Small intestine (tissue), 16 donors: ENCODE measurements around the gene URAD. TPM values are rescaled to one million over a fixed set of nuclear protein-coding genes. Genes with fewer than 3 reads are reported as not detected.
"Not testable (repeated sequence)": the region's sequence is repeated elsewhere in the genome, so short reads cannot be mapped to it uniquely, and the experiment has no call there.

ENCODE experiments used
- DNase-seq, 2 donors: peaks; one replicate each; pipeline versions ENCODE4 v3.0.0 to v3.0.0-alpha.2; 2013
- FAIRE-seq: peaks from 2 replicates; lab custom pipeline; 2012; peaks lifted over from hg19 to GRCh38; lab: Jason Lieb, UNC
- H3K27ac ChIP-seq, 3 donors: one replicate each; pipeline ENCODE4 v1.5.1; 2013; ENCODE audit warnings: low read length in 2 of 3, mild to moderate bottlenecking in 2 of 3, control low read depth in 1 of 3, inconsistent platforms in 1 of 3, low read depth in 1 of 3, moderate library complexity in 1 of 3
- H3K27me3 ChIP-seq, 3 donors: one replicate each; pipeline ENCODE4 v1.6.1; 2013; ENCODE audit warnings: low read length in 3 of 3, inconsistent platforms in 1 of 3; ENCODE audit not compliant: control insufficient read depth in 3 of 3, insufficient read depth in 3 of 3
- H3K36me3 ChIP-seq, 3 donors: one replicate each; pipeline ENCODE4 v1.6.1; 2013; ENCODE audit warnings: low read length in 3 of 3, inconsistent platforms in 1 of 3, low read depth in 1 of 3, mild to moderate bottlenecking in 1 of 3, moderate library complexity in 1 of 3; ENCODE audit not compliant: control insufficient read depth in 3 of 3, insufficient read depth in 2 of 3
- H3K4me1 ChIP-seq, 3 donors: one replicate each; pipeline ENCODE4 v1.6.1; 2013; ENCODE audit warnings: low read length in 2 of 3, inconsistent platforms in 1 of 3, low read depth in 1 of 3, mild to moderate bottlenecking in 1 of 3, moderate library complexity in 1 of 3; ENCODE audit not compliant: control insufficient read depth in 3 of 3, insufficient read depth in 2 of 3
- H3K4me3 ChIP-seq, 3 donors: one replicate each; pipeline ENCODE4 v1.5.1; 2013; ENCODE audit warnings: low read length in 3 of 3, control low read depth in 1 of 3, inconsistent platforms in 1 of 3, low read depth in 1 of 3, mild to moderate bottlenecking in 1 of 3, moderate library complexity in 1 of 3
- H3K9me3 ChIP-seq, 2 donors: one replicate each; pipeline ENCODE4 v1.6.1; 2013; ENCODE audit warnings: low read depth in 1 of 2, low read length in 1 of 2; ENCODE audit not compliant: control insufficient read depth in 2 of 2, insufficient read depth in 1 of 2
- WGBS, 3 donors: extraction: QIAGEN DNeasy Blood & Tissue Kit; methylation state at CpG; one replicate each; pipeline ENCODE4 v1.1.7; 2013; 5-methylcytosine and 5-hydroxymethylcytosine counted together
- long read RNA-seq, 10 donors: transcript quantifications; one replicate each; lab custom pipeline, GENCODE V29; 2026
- polyA plus RNA-seq, 4 donors: library from polyadenylated mRNA; stranded (reverse) in 3 of 4; unstranded in 1 of 4; fragments of 200-250 nt in 3 of 4; fragments of 120-200 nt in 1 of 4; gene quantifications; one replicate each; pipeline versions ENCODE4 v1.2.1 to v1.2.3, GENCODE V29; 2013
- donor health status: healthy with polysubstance abuse.
- donor health status: control.
- donor health status: control.
- donor health status: Bipolar disorder and iron deficiency.
- donor health status: healthy.

Gene URAD
- polyA plus RNA-seq: 10 to 100 TPM; 12.5 to 59.8 (median 34.1) TPM
- long read RNA-seq, donor 1, partial matches to known transcripts: 34 of 94 reads
- long read RNA-seq, donor 1, other reads (novel, unspliced or antisense): 60 of 94 reads
- long read RNA-seq, donor 2, partial matches to known transcripts: 0 of 12 reads
- long read RNA-seq, donor 2, other reads (novel, unspliced or antisense): 12 of 12 reads
- long read RNA-seq, donor 3, partial matches to known transcripts: 12 of 37 reads
- long read RNA-seq, donor 3, other reads (novel, unspliced or antisense): 25 of 37 reads
- long read RNA-seq, donor 4: 0 reads
- long read RNA-seq, donor 5, partial matches to known transcripts: 0 of 6 reads
- long read RNA-seq, donor 5, other reads (novel, unspliced or antisense): 6 of 6 reads
- long read RNA-seq, donor 6, partial matches to known transcripts: 0 of 30 reads
- long read RNA-seq, donor 6, other reads (novel, unspliced or antisense): 30 of 30 reads
- long read RNA-seq, donor 7: 0 reads
- long read RNA-seq, donor 8: 0 reads
- long read RNA-seq, donor 9, partial matches to known transcripts: 5 of 5 reads
- long read RNA-seq, donor 9, other reads (novel, unspliced or antisense): 0 of 5 reads
- long read RNA-seq, donor 10, partial matches to known transcripts: 0 of 21 reads
- long read RNA-seq, donor 10, other reads (novel, unspliced or antisense): 21 of 21 reads

DNA sequence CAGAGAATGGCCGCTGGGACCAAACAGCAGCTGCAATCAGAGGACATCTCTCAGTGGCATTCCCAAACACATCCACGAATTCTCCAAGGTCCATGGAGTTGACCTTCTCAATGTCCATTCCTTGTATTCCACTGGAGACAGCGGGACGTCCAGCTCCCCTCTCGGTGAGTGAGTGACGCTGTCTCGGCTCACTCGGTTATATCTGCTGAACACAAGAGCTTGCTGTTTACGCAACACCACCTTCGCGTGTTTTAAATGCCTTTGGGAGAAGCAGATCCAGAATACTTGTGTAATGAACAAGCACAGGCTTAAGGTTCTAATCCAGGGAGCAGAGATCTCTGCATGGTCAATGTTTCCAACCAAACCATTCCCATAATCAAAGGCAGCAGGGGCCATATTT is at the start of gene URAD:
TSS of gene URAD (minus strand) at position 174 of the 400 bp plus-strand sequence. CDS start at position 118, 56 bp downstream.
- DNase-seq (no peak), FAIRE-seq (no peak)
- WGBS, 3 donors: 81 to 90% (median 84%) methylated on average over 11 of the region's 11 CpGs
- peaks cover 0 to 37% (median 0%) of the 10 kb centered on the region in 3 donors for H3K36me3 ChIP-seq
- H3K4me1 ChIP-seq: no peaks in the 10 kb centered on the region
- H3K27me3 ChIP-seq: peaks cover 0 to 3% (median 0%) of the 10 kb centered on the region in 3 donors
- no peaks in the 10 kb centered on the region for H3K9me3 ChIP-seq
- no peak within 1 kb of the TSS for H3K27ac ChIP-seq
- H3K4me3 ChIP-seq: no peak within 1 kb of the TSS

DNA sequence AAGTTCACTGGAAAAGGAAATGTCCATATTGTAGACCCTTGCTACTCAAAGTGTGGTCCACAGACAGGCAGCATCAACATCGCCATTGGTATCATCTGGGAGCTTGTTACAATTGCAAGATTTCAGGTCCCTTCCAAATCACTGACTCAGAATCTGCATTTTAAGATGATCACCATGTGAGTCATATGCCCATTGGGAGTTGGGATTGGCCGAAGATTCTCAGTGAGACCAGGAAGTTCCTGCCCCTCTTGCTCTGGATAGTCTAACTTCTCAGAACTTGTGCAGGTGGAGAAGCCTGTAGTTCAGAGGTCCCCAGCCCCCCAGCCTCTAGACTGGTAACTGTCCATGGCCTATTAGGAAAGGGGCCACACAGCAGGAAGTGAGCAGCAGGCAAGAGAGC is 48.9 kb upstream of the URAD start:
- Histone ChIP-seq H3K9me3 (no peaks in the 10 kb centered on the region), H3K36me3 (no peaks in the 10 kb centered on the region), H3K27ac (no peak overlapping the region), H3K4me1 (no peaks in the 10 kb centered on the region), H3K27me3 (peaks cover 0 to 5% (median 2%) of the 10 kb centered on the region in 3 donors), H3K4me3 (no peak overlapping the region)
- no peak for FAIRE-seq
- no peak for DNase-seq
- 76 to 79% (median 77%) methylated on average over 2 of the region's 2 CpGs for WGBS, 3 donors

DNA sequence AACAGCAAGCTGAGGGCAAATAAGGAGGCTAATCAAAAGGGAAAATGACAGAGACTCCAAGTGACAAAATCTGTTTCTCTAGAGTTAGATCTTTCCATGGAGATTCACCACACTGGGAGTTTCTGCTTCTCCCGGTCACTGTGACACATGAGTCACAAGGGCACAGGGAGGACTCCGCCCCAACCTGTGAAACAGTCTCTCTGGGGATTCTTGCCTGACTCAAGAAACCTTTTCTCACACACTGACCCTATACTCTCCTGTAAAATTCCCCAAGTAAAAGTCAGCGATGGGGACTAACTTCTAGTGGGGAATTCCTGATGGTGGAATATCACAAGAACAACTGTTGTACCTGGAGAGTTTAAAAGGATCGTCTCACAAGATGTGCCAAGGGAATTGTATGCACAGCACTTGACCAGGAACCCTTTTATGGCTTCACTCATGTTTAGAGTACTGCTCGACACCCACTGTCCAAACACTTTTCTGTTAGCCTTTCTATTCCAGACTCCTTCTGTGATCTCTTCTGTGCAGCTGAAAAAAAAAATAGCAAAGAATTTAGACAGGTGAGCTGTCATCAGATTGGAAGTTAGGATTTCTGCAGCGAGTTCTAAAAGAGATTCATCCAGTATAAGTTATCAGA is 46.8 kb upstream of the URAD start:
- Histone ChIP-seq H3K9me3 (no peaks in the 10 kb centered on the region), H3K4me3 (no peak overlapping the region), H3K36me3 (no peaks in the 10 kb centered on the region), H3K4me1 (no peaks in the 10 kb centered on the region), H3K27ac (no peak overlapping the region), H3K27me3 (peaks cover 0 to 5% (median 2%) of the 10 kb centered on the region in 3 donors)
- FAIRE-seq: no peak
- DNase-seq: peak; percentile 38 to 55
- 31 to 55% (median 35%) methylated on average over 6 of the region's 6 CpGs for WGBS, 3 donors

GRCh38 chr13:28033894-28034655 is 45.6 kb upstream of the URAD start:
- H3K27me3 ChIP-seq: peaks cover 0 to 5% (median 2%) of the 10 kb centered on the region in 3 donors
- no peaks in the 10 kb centered on the region for H3K9me3 ChIP-seq
- DNase-seq (no peak), FAIRE-seq (no peak)
- no peaks in the 10 kb centered on the region for H3K36me3 ChIP-seq
- no peak overlapping the region for H3K4me3 ChIP-seq
- 85 to 87% (median 86%) methylated on average over 8 of the region's 8 CpGs for WGBS, 3 donors
- no peak overlapping the region for H3K27ac ChIP-seq
- H3K4me1 ChIP-seq: no peaks in the 10 kb centered on the region

DNA sequence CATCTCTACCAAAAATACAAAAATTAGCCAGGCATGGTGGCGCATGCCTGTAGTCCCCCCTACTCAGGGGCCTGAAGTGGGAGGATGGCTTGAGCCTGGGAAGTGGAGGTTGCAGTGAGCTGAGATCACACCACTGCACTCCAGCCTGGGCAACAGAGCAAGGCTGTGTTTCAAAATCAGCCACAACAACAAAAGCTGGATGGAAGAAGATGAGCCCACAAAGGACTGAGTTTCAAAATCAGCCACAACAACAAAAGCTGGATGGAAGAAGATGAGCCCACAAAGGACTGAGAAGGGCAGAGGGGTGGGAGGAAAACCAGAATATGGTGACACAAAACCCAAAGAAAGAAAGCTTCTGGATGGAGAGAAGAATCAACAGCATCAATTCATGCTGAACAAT is 43.9 kb upstream of the URAD start:
- not testable (repeated sequence) for H3K9me3 ChIP-seq, DNase-seq, H3K27ac ChIP-seq, FAIRE-seq, H3K4me3 ChIP-seq, H3K27me3 ChIP-seq, H3K36me3 ChIP-seq, H3K4me1 ChIP-seq
- WGBS, 3 donors: 80 to 97% (median 93%) methylated on average over 1 of the region's 1 CpG

GRCh38 chr13:28031896-28032288 is 43.4 kb upstream of the URAD start:
- H3K36me3 ChIP-seq: no peaks in the 10 kb centered on the region
- H3K9me3 ChIP-seq: no peaks in the 10 kb centered on the region
- no peaks in the 10 kb centered on the region for H3K4me1 ChIP-seq
- H3K27ac ChIP-seq: no peak overlapping the region
- H3K4me3 ChIP-seq: no peak overlapping the region
- peaks cover 0 to 5% (median 0%) of the 10 kb centered on the region in 3 donors for H3K27me3 ChIP-seq
- DNase-seq: no peak
- no peak for FAIRE-seq
- 78 to 86% (median 78%) methylated on average over 5 of the region's 5 CpGs for WGBS, 3 donors

DNA sequence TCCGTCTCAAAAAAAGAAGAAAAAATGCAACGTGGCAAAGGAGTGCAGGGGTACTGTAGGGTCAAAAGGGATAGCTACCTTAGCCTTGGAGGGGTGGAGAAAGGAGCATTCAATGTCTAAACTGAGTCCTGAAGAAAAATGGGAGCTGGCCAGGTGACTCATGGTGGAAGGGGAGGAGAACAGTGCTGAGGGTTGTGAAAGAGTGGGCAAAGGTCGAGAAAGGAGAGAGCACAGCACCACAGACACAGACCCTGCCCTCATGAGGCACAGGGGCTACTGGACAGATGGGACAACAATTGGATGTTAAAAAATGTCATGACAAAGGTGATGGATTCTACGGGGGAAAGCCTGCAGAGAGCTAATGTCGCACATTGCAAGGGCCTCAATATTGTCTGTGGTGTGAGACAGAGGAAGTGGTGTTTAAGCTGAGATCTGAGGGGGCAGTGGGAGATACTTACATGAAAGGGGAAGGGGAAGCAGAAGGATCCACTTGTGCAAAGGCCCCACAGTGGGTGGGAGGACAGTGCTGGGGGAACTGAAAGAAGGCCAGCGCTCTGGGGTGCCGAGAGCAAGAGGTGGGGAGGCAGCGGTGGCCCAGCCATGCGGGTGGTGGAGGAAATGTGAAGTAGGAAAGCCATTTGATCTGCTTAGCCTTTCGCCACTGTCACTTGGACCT is 42.9 kb upstream of the URAD start:
- no peaks in the 10 kb centered on the region for H3K36me3 ChIP-seq
- 79 to 88% (median 80%) methylated on average over 10 of the region's 10 CpGs for WGBS, 3 donors
- FAIRE-seq (no peak), DNase-seq (no peak)
- no peaks in the 10 kb centered on the region for H3K4me1 ChIP-seq
- no peak overlapping the region for H3K27ac ChIP-seq
- H3K4me3 ChIP-seq: no peak overlapping the region
- peaks cover 0 to 5% (median 0%) of the 10 kb centered on the region in 3 donors for H3K27me3 ChIP-seq
- H3K9me3 ChIP-seq: no peaks in the 10 kb centered on the region
